HepG2 (cell line): Measurements from ENCODE around the gene CHDH. TPM values are rescaled to one million over a fixed set of nuclear protein-coding genes. Genes with fewer than 3 reads are reported as not detected.
A peak's percentile ranks its signal among the peaks of the same experiment; 100 is the strongest.

Source experiments
- CHD2 ChIP-seq: IDR thresholded peaks from 2 replicates; pipeline ENCODE4 v1.6.1; 2011; ENCODE audit warnings: low read depth, low read length, improper control_type of control experiment
- EED ChIP-seq: sonication (generic); formaldehyde crosslinking; IDR thresholded peaks from 2 replicates; pipeline ENCODE4 v1.5.0; 2020; ENCODE audit warnings: mild to moderate bottlenecking, missing genetic modification reagents
- HNF4G ChIP-seq, 2 experiments: sonication (generic) in 1 of 2; formaldehyde crosslinking in 1 of 2; IDR thresholded peaks; 2 replicates each; pipeline versions ENCODE4 v1.4.0 to v1.6.1; 2011 to 2020; ENCODE audit warnings: borderline replicate concordance in 2 of 2, low read depth in 2 of 2, mild to moderate bottlenecking in 2 of 2, low read length in 1 of 2, missing genetic modification reagents in 1 of 2, moderate library complexity in 1 of 2
- KMT2A ChIP-seq: sonication (generic); formaldehyde crosslinking; IDR thresholded peaks from 2 replicates; pipeline ENCODE4 v1.4.0; 2020; ENCODE audit warnings: missing genetic modification reagents
- NFIC ChIP-seq: IDR thresholded peaks from 2 replicates; pipeline ENCODE4 v1.6.1; 2012; ENCODE audit warnings: mild to moderate bottlenecking, low read length, inconsistent platforms
- PLRG1 ChIP-seq: fragments of 450-650 bp; conservative IDR thresholded peaks from 2 replicates; pipeline ENCODE4 v1.6.1; 2016
- PRPF4 ChIP-seq: fragments of 200-400 bp; formaldehyde crosslinking; IDR thresholded peaks from 2 replicates; pipeline ENCODE4 v1.6.1; 2016; ENCODE audit warnings: low read length, low read depth; ENCODE audit not compliant: poor library complexity, severe bottlenecking
- REPIN1 ChIP-seq: sonication (generic); formaldehyde crosslinking; IDR thresholded peaks from 2 replicates; pipeline ENCODE4 v1.8.0; 2022; ENCODE audit warnings: missing genetic modification reagents, low read depth, mild to moderate bottlenecking, borderline replicate concordance
- RFXANK ChIP-seq: IDR thresholded peaks from 2 replicates; pipeline ENCODE4 v1.6.1; 2016
- ZNF136 ChIP-seq: sonication (generic); formaldehyde crosslinking; IDR thresholded peaks from 2 replicates; pipeline ENCODE4 v1.8.1; 2022; ENCODE audit warnings: low read depth, mild to moderate bottlenecking, moderate library complexity, missing genetic modification reagents
- ZNF160 ChIP-seq: sonication (generic); formaldehyde crosslinking; IDR thresholded peaks from 2 replicates; pipeline ENCODE4 v1.8.0; 2022; ENCODE audit warnings: mild to moderate bottlenecking, inconsistent platforms, missing genetic modification reagents
- ZNF256 ChIP-seq: sonication (generic); formaldehyde crosslinking; conservative IDR thresholded peaks from 2 replicates; pipeline ENCODE4 v1.4.0; 2020; ENCODE audit warnings: missing genetic modification reagents
- ZNF274 ChIP-seq: sonication (generic); formaldehyde crosslinking; IDR thresholded peaks from 2 replicates; pipeline ENCODE4 v1.5.1; 2020; ENCODE audit warnings: mild to moderate bottlenecking, missing genetic modification reagents
- ZNF607 ChIP-seq: sonication (generic); formaldehyde crosslinking; IDR thresholded peaks from 2 replicates; pipeline ENCODE4 v1.5.1; 2020; ENCODE audit warnings: missing genetic modification reagents, mild to moderate bottlenecking, borderline replicate concordance
- ZNF720 ChIP-seq: sonication (generic); formaldehyde crosslinking; IDR thresholded peaks from 2 replicates; pipeline ENCODE4 v1.4.0; 2020; ENCODE audit warnings: missing genetic modification reagents
- polyA plus RNA-seq, 8 experiments: library from polyadenylated mRNA; depleted of rRNA in 3 of 8; stranded (reverse) in 7 of 8; unstranded in 1 of 8; fragments of >200 nt; fragmentation: Illumina TruSeq in 4 of 8; extraction: Trizol in 4 of 8; gene quantifications; 2 replicates each; pipeline versions ENCODE4 v1.2.1 to v1.2.3, GENCODE V29; 2011 to 2016; ENCODE audit warnings: low read depth in 4 of 8, missing spikeins in 1 of 8, mixed read lengths in 1 of 8; ENCODE audit not compliant: insufficient read depth in 1 of 8
- total RNA-seq, 5 experiments: library from RNA; depleted of rRNA; stranded (reverse); fragments of >200 nt; fragmentation: Illumina TruSeq; extraction: Trizol; gene quantifications; 2 replicates each; pipeline ENCODE4 v1.2.3, GENCODE V29; 2016; ENCODE audit warnings: low read depth in 1 of 5
- TF ChIP-seq, protein P1 (sequence below): sonication (generic); formaldehyde crosslinking; IDR thresholded peaks from 2 replicates; pipeline ENCODE4 v1.8.1; 2023; ENCODE audit warnings: mild to moderate bottlenecking, inconsistent platforms, moderate library complexity, missing genetic modification reagents, borderline replicate concordance
- TF ChIP-seq, protein P2 (sequence below): sonication (generic); formaldehyde crosslinking; IDR thresholded peaks from 2 replicates; pipeline ENCODE4 v1.4.0; 2020; ENCODE audit warnings: low read depth, missing genetic modification reagents
- TF ChIP-seq, protein P3 (sequence below): sonication (generic); formaldehyde crosslinking; IDR thresholded peaks from 2 replicates; pipeline ENCODE4 v1.9.0; 2021; ENCODE audit warnings: missing genetic modification reagents, borderline replicate concordance

The CHDH gene
- total and polyA plus RNA-seq, 2 of the 13 experiments (the other 11 are each of a cell fraction or from before 2014, with no cell fraction given): 28.1 to 48.9 TPM

DNA sequence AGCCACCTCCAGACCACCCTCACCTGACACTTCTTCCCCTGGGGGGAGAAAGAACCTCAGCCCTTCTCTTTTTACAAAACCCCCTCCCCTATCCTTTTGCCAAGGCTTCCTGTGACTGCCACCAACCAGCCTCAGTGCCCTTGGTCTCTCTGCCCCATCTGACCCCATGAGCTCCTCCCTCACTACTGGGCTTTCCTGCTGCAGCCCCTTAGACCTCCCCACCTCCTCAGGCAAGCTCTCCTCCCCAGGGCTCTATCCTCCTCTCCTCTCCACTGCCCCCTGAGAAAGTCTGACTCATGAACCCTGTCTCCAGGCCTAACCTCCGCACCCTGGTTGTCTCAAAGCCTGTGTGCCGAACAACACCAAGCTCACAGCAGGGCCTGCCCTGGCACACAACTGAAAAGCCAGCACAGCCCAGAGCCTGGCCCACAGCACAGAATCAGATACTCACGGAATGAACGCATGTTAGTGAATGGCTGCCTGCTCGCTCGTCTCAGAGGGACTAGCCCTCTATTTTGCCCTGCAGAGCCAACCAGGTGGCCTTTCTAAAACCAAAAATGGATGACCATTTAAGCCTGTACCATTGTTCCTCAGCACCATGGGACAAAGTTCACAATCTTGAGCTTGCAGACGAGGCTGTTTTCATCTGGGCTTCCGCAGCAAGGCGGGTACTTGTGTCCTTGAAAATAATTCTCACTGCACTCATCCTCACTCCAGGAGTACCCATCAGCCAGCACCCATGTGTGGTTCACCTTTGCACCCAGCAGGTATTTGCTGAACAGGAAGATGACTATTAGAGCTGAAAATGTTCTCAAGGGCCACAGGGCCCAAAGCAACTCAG lies 1.7 kb downstream of the CHDH start (continued):
- TF ChIP-seq HNF4G (IDR thresholded peaks at IDR 0.05; ENCODE audit: borderline replicate concordance, low read depth, low read length): peak; percentile 79
- TF ChIP-seq HNF4G (CRISPR knock-in tag; IDR thresholded peaks at IDR 0.05; ENCODE audit: borderline replicate concordance, low read depth): peak; percentile 70; the same call in 1 of the 2 replicates
- no peak for TF ChIP-seq PRPF4
- TF ChIP-seq, protein P1, sequence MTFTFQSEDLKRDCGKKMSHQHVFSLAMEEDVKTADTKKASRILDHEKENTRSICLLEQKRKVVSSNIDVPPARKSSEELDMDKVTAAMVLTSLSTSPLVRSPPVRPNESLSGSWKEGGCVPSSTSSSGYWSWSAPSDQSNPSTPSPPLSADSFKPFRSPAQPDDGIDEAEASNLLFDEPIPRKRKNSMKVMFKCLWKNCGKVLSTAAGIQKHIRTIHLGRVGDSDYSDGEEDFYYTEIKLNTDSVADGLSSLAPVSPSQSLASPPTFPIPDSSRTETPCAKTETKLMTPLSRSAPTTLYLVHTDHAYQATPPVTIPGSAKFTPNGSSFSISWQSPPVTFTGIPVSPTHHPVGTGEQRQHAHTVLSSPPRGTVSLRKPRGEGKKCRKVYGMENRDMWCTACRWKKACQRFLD (CRISPR knock-in tag): no peak
- TF ChIP-seq, protein P2, sequence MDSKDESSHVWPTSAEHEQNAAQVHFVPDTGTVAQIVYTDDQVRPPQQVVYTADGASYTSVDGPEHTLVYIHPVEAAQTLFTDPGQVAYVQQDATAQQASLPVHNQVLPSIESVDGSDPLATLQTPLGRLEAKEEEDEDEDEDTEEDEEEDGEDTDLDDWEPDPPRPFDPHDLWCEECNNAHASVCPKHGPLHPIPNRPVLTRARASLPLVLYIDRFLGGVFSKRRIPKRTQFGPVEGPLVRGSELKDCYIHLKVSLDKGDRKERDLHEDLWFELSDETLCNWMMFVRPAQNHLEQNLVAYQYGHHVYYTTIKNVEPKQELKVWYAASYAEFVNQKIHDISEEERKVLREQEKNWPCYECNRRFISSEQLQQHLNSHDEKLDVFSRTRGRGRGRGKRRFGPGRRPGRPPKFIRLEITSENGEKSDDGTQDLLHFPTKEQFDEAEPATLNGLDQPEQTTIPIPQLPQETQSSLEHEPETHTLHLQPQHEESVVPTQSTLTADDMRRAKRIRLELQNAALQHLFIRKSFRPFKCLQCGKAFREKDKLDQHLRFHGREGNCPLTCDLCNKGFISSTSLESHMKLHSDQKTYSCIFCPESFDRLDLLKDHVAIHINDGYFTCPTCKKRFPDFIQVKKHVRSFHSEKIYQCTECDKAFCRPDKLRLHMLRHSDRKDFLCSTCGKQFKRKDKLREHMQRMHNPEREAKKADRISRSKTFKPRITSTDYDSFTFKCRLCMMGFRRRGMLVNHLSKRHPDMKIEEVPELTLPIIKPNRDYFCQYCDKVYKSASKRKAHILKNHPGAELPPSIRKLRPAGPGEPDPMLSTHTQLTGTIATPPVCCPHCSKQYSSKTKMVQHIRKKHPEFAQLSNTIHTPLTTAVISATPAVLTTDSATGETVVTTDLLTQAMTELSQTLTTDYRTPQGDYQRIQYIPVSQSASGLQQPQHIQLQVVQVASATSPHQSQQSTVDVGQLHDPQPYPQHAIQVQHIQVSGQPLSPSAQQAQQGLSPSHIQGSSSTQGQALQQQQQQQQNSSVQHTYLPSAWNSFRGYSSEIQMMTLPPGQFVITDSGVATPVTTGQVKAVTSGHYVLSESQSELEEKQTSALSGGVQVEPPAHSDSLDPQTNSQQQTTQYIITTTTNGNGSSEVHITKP (CRISPR knock-in tag): peak; percentile 77
- no peak for TF ChIP-seq PLRG1
- TF ChIP-seq ZNF136: no peak
- no peak for TF ChIP-seq RFXANK (CRISPR knock-in tag)
- TF ChIP-seq, protein P3, sequence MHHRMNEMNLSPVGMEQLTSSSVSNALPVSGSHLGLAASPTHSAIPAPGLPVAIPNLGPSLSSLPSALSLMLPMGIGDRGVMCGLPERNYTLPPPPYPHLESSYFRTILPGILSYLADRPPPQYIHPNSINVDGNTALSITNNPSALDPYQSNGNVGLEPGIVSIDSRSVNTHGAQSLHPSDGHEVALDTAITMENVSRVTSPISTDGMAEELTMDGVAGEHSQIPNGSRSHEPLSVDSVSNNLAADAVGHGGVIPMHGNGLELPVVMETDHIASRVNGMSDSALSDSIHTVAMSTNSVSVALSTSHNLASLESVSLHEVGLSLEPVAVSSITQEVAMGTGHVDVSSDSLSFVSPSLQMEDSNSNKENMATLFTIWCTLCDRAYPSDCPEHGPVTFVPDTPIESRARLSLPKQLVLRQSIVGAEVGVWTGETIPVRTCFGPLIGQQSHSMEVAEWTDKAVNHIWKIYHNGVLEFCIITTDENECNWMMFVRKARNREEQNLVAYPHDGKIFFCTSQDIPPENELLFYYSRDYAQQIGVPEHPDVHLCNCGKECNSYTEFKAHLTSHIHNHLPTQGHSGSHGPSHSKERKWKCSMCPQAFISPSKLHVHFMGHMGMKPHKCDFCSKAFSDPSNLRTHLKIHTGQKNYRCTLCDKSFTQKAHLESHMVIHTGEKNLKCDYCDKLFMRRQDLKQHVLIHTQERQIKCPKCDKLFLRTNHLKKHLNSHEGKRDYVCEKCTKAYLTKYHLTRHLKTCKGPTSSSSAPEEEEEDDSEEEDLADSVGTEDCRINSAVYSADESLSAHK (CRISPR knock-in tag): no peak
- TF ChIP-seq ZNF160 (CRISPR knock-in tag): peak; percentile 58; the same call in 1 of the 2 replicates
- TF ChIP-seq CHD2: no peak
- no peak for TF ChIP-seq ZNF720 (CRISPR knock-in tag)
- 0 out of 2 replicates have a peak, but pooled peaks have one; percentile 9 for TF ChIP-seq EED (CRISPR knock-in tag)
- 0 out of 2 replicates have a peak, but pooled peaks have one; percentile 48 for TF ChIP-seq NFIC
- TF ChIP-seq ZNF256: peak; percentile 62; the same call in 1 of the 2 replicates
- no peak for TF ChIP-seq ZNF274 (CRISPR knock-in tag)
- no peak for TF ChIP-seq ZNF607 (CRISPR knock-in tag)
- 0 out of 2 replicates have a peak, but pooled peaks have one; percentile 14 for TF ChIP-seq REPIN1 (CRISPR knock-in tag)
- TF ChIP-seq KMT2A: 0 out of 2 replicates have a peak, but pooled peaks have one; percentile 8
